OCI-LY7 (cell line): Measurements from ENCODE around the gene ZNF385D. TPM values are rescaled to one million over a fixed set of nuclear protein-coding genes. Genes with fewer than 3 reads are reported as not detected.

ENCODE experiments used
- BruUV-seq: library from RNA; stranded (reverse); fragments of 400-500 nt; replicated peaks from 2 replicates; lab custom pipeline; 2021; lab: Mats Ljungman, UMichigan
- CTCF ChIA-PET: fragments of 300-600 bp; sonication (Branson Sonifier 250); formaldehyde crosslinking; loops from one replicate; lab custom pipeline; 2022; ENCODE audit warnings: antibody characterized with exemption; ENCODE audit not compliant: unreplicated experiment; lab: Charles Lee
- POLR2A ChIA-PET: fragments of 300-600 bp; sonication (Branson Sonifier 250); formaldehyde crosslinking; loops from one replicate; lab custom pipeline; 2022; ENCODE audit warnings: antibody characterized with exemption; lab: Charles Lee
- DNase-seq: peaks from one replicate; pipeline ENCODE4 v3.0.0-alpha.2; 2015; ENCODE audit warnings: low spot score
- H2AFZ ChIP-seq: fragments of 200-600 bp; sonication (generic), shearing (Covaris generic); 2 replicates; pipeline ENCODE4 v1.6.1; 2014; ENCODE audit warnings: mild to moderate bottlenecking, antibody characterized with exemption, low read length, moderate library complexity
- H3K27ac ChIP-seq: fragments of 200-600 bp; sonication (generic); 2 replicates; pipeline ENCODE4 v1.5.1; 2014; ENCODE audit warnings: mixed run types, low read depth, mild to moderate bottlenecking, moderate library complexity, low read length, inconsistent platforms; ENCODE audit not compliant: poor library complexity, severe bottlenecking
- H3K36me3 ChIP-seq: fragments of 200-600 bp; sonication (generic); 2 replicates; pipeline ENCODE4 v1.6.1; 2014; ENCODE audit warnings: mild to moderate bottlenecking, antibody characterized with exemption, low read length, moderate library complexity, mixed read lengths; ENCODE audit not compliant: insufficient read depth
- H3K4me1 ChIP-seq: fragments of 200-600 bp; sonication (generic); 2 replicates; pipeline ENCODE4 v1.5.1; 2014; ENCODE audit warnings: mild to moderate bottlenecking, low read length; ENCODE audit not compliant: insufficient read depth, poor library complexity, severe bottlenecking
- H3K4me2 ChIP-seq: fragments of 200-600 bp; sonication (generic); 2 replicates; pipeline ENCODE4 v1.6.1; 2014; ENCODE audit warnings: mild to moderate bottlenecking, low read length
- H3K4me3 ChIP-seq: fragments of 200-600 bp; sonication (generic); 2 replicates; pipeline ENCODE4 v1.5.1; 2014; ENCODE audit warnings: mild to moderate bottlenecking, low read depth, low read length; ENCODE audit not compliant: poor library complexity, severe bottlenecking
- H3K79me2 ChIP-seq: fragments of 200-600 bp; sonication (generic); 2 replicates; pipeline ENCODE4 v1.6.1; 2016; ENCODE audit warnings: low read depth, mild to moderate bottlenecking, low read length, moderate library complexity, mixed read lengths; ENCODE audit not compliant: insufficient read depth
- H3K9me2 ChIP-seq: fragments of 200-600 bp; sonication (generic); 2 replicates; pipeline ENCODE4 v1.6.1; 2016; ENCODE audit warnings: mild to moderate bottlenecking, low read length, mixed read lengths; ENCODE audit not compliant: insufficient read depth
- H3K9me3 ChIP-seq: fragments of 200-600 bp; sonication (generic); 2 replicates; pipeline ENCODE4 v1.6.1; 2014; ENCODE audit warnings: mild to moderate bottlenecking, mixed run types, low read length, mixed read lengths
- H4K20me1 ChIP-seq: fragments of 200-600 bp; sonication (generic); 2 replicates; pipeline ENCODE4 v1.6.1; 2014; ENCODE audit warnings: mild to moderate bottlenecking, antibody characterized with exemption, low read length, moderate library complexity, mixed read lengths; ENCODE audit not compliant: insufficient read depth
- EZH2phosphoT487 ChIP-seq: fragments of 200-600 bp; sonication (generic); IDR thresholded peaks from 2 replicates; pipeline ENCODE4 v1.6.1; 2018; ENCODE audit warnings: low read depth, borderline replicate concordance, mild to moderate bottlenecking, mixed run types, antibody characterized with exemption, low read length, moderate library complexity, mixed read lengths
- intact Hi-C: fragments of 100-400 bp; cut with micrococcal nuclease; formaldehyde crosslinking; loops from one replicate; pipeline ENCODE4 v1.10.0; 2022; ENCODE audit not compliant: unreplicated experiment
- total RNA-seq, 2 experiments: library from RNA; depleted of rRNA in 1 of 2; stranded (reverse); fragments of >200 nt in 1 of 2; shearing (Covaris generic) in 1 of 2; gene quantifications; 2 replicates each; pipeline ENCODE4 v1.2.3, GENCODE V29; 2014 to 2022
- TF ChIP-seq, protein P1 (sequence below): fragments of 200-600 bp; sonication (generic); conservative IDR thresholded peaks from 2 replicates; pipeline ENCODE4 v1.5.1; 2014; ENCODE audit warnings: mild to moderate bottlenecking, antibody characterized with exemption, low read length, moderate library complexity, mixed read lengths

Gene ZNF385D
- total RNA-seq, 2 experiments from 2014 or later = 0.13 TPM; not detected in 1

DNA sequence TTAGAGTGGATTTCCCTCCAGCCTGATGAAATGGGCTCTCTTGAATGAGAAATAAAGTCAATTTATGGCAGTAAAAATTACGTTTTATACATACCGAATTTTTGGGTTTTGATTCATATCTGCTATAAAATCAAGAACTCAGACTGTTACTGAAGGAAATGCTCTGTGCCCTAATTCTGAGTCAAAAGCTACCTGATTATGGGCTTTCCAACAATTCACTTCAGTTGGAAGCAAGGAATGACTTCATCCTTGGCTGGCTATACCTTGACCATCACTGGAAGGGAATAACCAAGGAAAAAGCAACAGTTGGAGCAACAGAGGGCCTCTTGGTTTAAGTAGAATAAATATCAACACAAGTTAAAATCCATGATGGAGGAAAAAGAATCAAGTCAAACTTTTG lies 88.6 kb downstream of the ZNF385D start:
- H3K27ac ChIP-seq = no peak overlapping the region
- no peaks in the 10 kb centered on the region for H3K9me3 ChIP-seq
- H2AFZ ChIP-seq = no peak overlapping the region
- TF ChIP-seq, protein P1, sequence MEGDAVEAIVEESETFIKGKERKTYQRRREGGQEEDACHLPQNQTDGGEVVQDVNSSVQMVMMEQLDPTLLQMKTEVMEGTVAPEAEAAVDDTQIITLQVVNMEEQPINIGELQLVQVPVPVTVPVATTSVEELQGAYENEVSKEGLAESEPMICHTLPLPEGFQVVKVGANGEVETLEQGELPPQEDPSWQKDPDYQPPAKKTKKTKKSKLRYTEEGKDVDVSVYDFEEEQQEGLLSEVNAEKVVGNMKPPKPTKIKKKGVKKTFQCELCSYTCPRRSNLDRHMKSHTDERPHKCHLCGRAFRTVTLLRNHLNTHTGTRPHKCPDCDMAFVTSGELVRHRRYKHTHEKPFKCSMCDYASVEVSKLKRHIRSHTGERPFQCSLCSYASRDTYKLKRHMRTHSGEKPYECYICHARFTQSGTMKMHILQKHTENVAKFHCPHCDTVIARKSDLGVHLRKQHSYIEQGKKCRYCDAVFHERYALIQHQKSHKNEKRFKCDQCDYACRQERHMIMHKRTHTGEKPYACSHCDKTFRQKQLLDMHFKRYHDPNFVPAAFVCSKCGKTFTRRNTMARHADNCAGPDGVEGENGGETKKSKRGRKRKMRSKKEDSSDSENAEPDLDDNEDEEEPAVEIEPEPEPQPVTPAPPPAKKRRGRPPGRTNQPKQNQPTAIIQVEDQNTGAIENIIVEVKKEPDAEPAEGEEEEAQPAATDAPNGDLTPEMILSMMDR = no peak
- TF ChIP-seq EZH2phosphoT487 = no peak
- ChIA-PET CTCF (no interaction called here), POLR2A (interaction anchor here (0.9 kb wide), 1 partner anchor 23 kb away, joined by 4 read pairs; no protein-coding TSS in a partner anchor)
- no peaks in the 10 kb centered on the region for H3K9me2 ChIP-seq
- no peak for DNase-seq
- intact Hi-C loops = no loop called here
- H4K20me1 ChIP-seq = no peaks in the 10 kb centered on the region
- no peak overlapping the region for H3K4me3 ChIP-seq
- H3K4me2 ChIP-seq = no peak overlapping the region
- BruUV-seq = no TSS peak
- H3K36me3 ChIP-seq = no peaks in the 10 kb centered on the region
- no peaks in the 10 kb centered on the region for H3K79me2 ChIP-seq
- H3K4me1 ChIP-seq = no peaks in the 10 kb centered on the region

GRCh38 chr3:21654662-21655061 lies 96.3 kb downstream of the ZNF385D start:
- Histone ChIP-seq H3K9me2 (no peaks in the 10 kb centered on the region), H3K4me3 (no peak overlapping the region), H3K4me1 (no peaks in the 10 kb centered on the region), H3K4me2 (no peak overlapping the region), H2AFZ (no peak overlapping the region), H3K27ac (no peak overlapping the region), H3K79me2 (no peaks in the 10 kb centered on the region), H3K9me3 (no peaks in the 10 kb centered on the region), H4K20me1 (no peaks in the 10 kb centered on the region), H3K36me3 (no peaks in the 10 kb centered on the region)
- POLR2A ChIA-PET = interaction anchor here (0.7 kb wide), 1 partner anchor 189 kb away, joined by 3 read pairs; no protein-coding TSS in a partner anchor
- TF ChIP-seq, protein P1 = no peak
- TF ChIP-seq EZH2phosphoT487 = no peak
- CTCF ChIA-PET = no interaction called here
- DNase-seq = no peak
- BruUV-seq = no TSS peak
- intact Hi-C loops = no loop called here

GRCh38 chr3:21654241-21654640 lies 96.8 kb downstream of the ZNF385D start:
- H3K9me3 ChIP-seq = no peaks in the 10 kb centered on the region
- H3K4me1 ChIP-seq = no peaks in the 10 kb centered on the region
- H3K36me3 ChIP-seq = no peaks in the 10 kb centered on the region
- BruUV-seq = no TSS peak
- no peak overlapping the region for H2AFZ ChIP-seq
- ChIA-PET POLR2A (interaction anchor here (0.7 kb wide), 1 partner anchor 189 kb away, joined by 3 read pairs; no protein-coding TSS in a partner anchor), CTCF (no interaction called here)
- H3K4me2 ChIP-seq = no peak overlapping the region
- H4K20me1 ChIP-seq = no peaks in the 10 kb centered on the region
- TF ChIP-seq, protein P1 = no peak
- TF ChIP-seq EZH2phosphoT487 = no peak
- no peak overlapping the region for H3K27ac ChIP-seq
- intact Hi-C loops = no loop called here
- no peaks in the 10 kb centered on the region for H3K79me2 ChIP-seq
- H3K9me2 ChIP-seq = no peaks in the 10 kb centered on the region
- H3K4me3 ChIP-seq = no peak overlapping the region
- DNase-seq = no peak
